IMR-90 (cell line): Measurements from ENCODE around the gene CAMTA1. TPM values are rescaled to one million over a fixed set of nuclear protein-coding genes. Genes with fewer than 3 reads are reported as not detected.

Experiments used
- ATAC-seq: fragments of 200-7000 bp; cut with Tn5 transposase; 2 replicates; pipeline ENCODE4 v1.9.1; 2020; ENCODE audit warnings: low read depth, mild to moderate bottlenecking, moderate library complexity
- BruUV-seq: library from RNA; stranded (reverse); fragments of 400-500 nt; replicated peaks from 2 replicates; lab custom pipeline; 2021; lab: Mats Ljungman, UMichigan
- CTCF ChIA-PET: fragments of 300-600 bp; formaldehyde crosslinking; extraction: SDS; loops from one replicate; lab custom pipeline; 2021; ENCODE audit warnings: antibody characterized with exemption; lab: Yijun Ruan, JAX
- POLR2A ChIA-PET: fragments of 300-600 bp; sonication (Branson Sonifier 250); formaldehyde crosslinking; loops from one replicate; lab custom pipeline; 2022; ENCODE audit warnings: antibody characterized with exemption; ENCODE audit not compliant: unreplicated experiment; lab: Charles Lee
- DNase-seq: peaks from one replicate; pipeline ENCODE4 v3.0.0; 2013
- H2AFZ ChIP-seq: replicated peaks from 2 replicates; pipeline ENCODE3; 2013; ENCODE audit warnings: low read length, mild to moderate bottlenecking; ENCODE audit not compliant: poor library complexity
- H2AK5ac ChIP-seq: 2 replicates; pipeline ENCODE4 v1.6.1; 2013; ENCODE audit warnings: low read depth, low read length, inconsistent platforms
- H2AK9ac ChIP-seq: replicated peaks from 2 replicates; pipeline ENCODE3; 2013; ENCODE audit warnings: mild to moderate bottlenecking, low read depth, low read length, moderate library complexity; ENCODE audit not compliant: poor library complexity
- H2BK120ac ChIP-seq: 2 replicates; pipeline ENCODE4 v1.6.1; 2013; ENCODE audit warnings: low read depth, low read length, inconsistent platforms
- H2BK15ac ChIP-seq: 3 replicates; pipeline ENCODE4 v1.6.1; 2013; ENCODE audit warnings: low read depth, low read length, inconsistent platforms
- H2BK20ac ChIP-seq: 2 replicates; pipeline ENCODE4 v1.6.1; 2013; ENCODE audit warnings: low read depth, mild to moderate bottlenecking, inconsistent platforms, low read length, moderate library complexity
- H2BK5ac ChIP-seq: 2 replicates; pipeline ENCODE4 v1.6.1; 2013; ENCODE audit warnings: mild to moderate bottlenecking, low read depth, low read length, inconsistent platforms; ENCODE audit not compliant: poor library complexity, severe bottlenecking
- H3K14ac ChIP-seq: replicated peaks from 2 replicates; pipeline ENCODE4 v1.6.1; 2013; ENCODE audit warnings: low read depth, low read length, inconsistent platforms
- H3K18ac ChIP-seq: 2 replicates; pipeline ENCODE4 v1.6.1; 2013; ENCODE audit warnings: low read depth, low read length, control low read depth
- H3K23ac ChIP-seq: 2 replicates; pipeline ENCODE4 v1.6.1; 2013; ENCODE audit warnings: low read depth, low read length, inconsistent platforms
- H3K27ac ChIP-seq: 2 replicates; pipeline ENCODE4 v1.5.1; 2013; ENCODE audit warnings: mild to moderate bottlenecking, control low read depth, low read length; ENCODE audit not compliant: insufficient read depth
- H3K27me3 ChIP-seq: 2 replicates; pipeline ENCODE4 v1.6.1; 2013; ENCODE audit warnings: low read length; ENCODE audit not compliant: control insufficient read depth, insufficient read depth
- H3K36me3 ChIP-seq: 2 replicates; pipeline ENCODE4 v1.6.1; 2013; ENCODE audit warnings: low read length, mixed read lengths; ENCODE audit not compliant: control insufficient read depth, insufficient read depth
- H3K4ac ChIP-seq: 2 replicates; pipeline ENCODE4 v1.6.1; 2013; ENCODE audit warnings: low read depth, low read length, inconsistent platforms
- H3K4me1 ChIP-seq: 2 replicates; pipeline ENCODE4 v1.6.1; 2013; ENCODE audit warnings: low read length, mixed read lengths; ENCODE audit not compliant: control insufficient read depth, insufficient read depth
- H3K4me2 ChIP-seq: 2 replicates; pipeline ENCODE4 v1.6.1; 2013; ENCODE audit warnings: low read depth, mild to moderate bottlenecking, control low read depth, low read length, moderate library complexity
- H3K4me3 ChIP-seq: 2 replicates; pipeline ENCODE4 v1.5.1; 2013; ENCODE audit warnings: low read depth, mild to moderate bottlenecking, control low read depth, low read length, moderate library complexity; ENCODE audit not compliant: insufficient read depth
- H3K56ac ChIP-seq: 2 replicates; pipeline ENCODE4 v1.6.1; 2013; ENCODE audit warnings: low read length, inconsistent platforms; ENCODE audit not compliant: insufficient read depth; ENCODE audit errors: extremely low read depth
- H3K79me1 ChIP-seq, 2 experiments: 2 replicates each; pipeline ENCODE4 v1.6.1; 2013; ENCODE audit warnings: low read length in 2 of 2, inconsistent platforms in 1 of 2, low read depth in 1 of 2
- H3K9ac ChIP-seq: 2 replicates; pipeline ENCODE4 v1.6.1; 2013; ENCODE audit warnings: low read depth, low read length, control low read depth
- H3K9me1 ChIP-seq: 2 replicates; pipeline ENCODE4 v1.6.1; 2013; ENCODE audit warnings: low read length, inconsistent platforms; ENCODE audit not compliant: insufficient read depth
- H3K9me3 ChIP-seq: 2 replicates; pipeline ENCODE4 v1.6.1; 2013; ENCODE audit warnings: low read length; ENCODE audit not compliant: control insufficient read depth, insufficient read depth
- H4K20me1 ChIP-seq: 2 replicates; pipeline ENCODE4 v1.6.1; 2013; ENCODE audit warnings: low read length, inconsistent platforms; ENCODE audit not compliant: insufficient read depth
- H4K5ac ChIP-seq: 2 replicates; pipeline ENCODE4 v1.6.1; 2013; ENCODE audit warnings: mild to moderate bottlenecking, low read depth, low read length, control low read depth
- H4K8ac ChIP-seq, 2 experiments: 2 replicates each; pipeline ENCODE4 v1.6.1; 2013; ENCODE audit warnings: low read depth in 2 of 2, low read length in 2 of 2, control low read depth in 1 of 2, inconsistent platforms in 1 of 2
- H4K91ac ChIP-seq: 2 replicates; pipeline ENCODE4 v1.6.1; 2013; ENCODE audit warnings: low read depth, low read length, inconsistent platforms; ENCODE audit not compliant: insufficient read depth
- BHLHE40 ChIP-seq: fragments of 150-350 bp; IDR thresholded peaks from 2 replicates; pipeline ENCODE4 v1.6.1; 2016; ENCODE audit warnings: mild to moderate bottlenecking, low read depth, low read length
- CEBPB ChIP-seq: IDR thresholded peaks from 2 replicates; pipeline ENCODE4 v1.6.1; 2012; ENCODE audit warnings: low read depth, low read length, improper control_type of control experiment
- MAFK ChIP-seq: IDR thresholded peaks from 2 replicates; pipeline ENCODE4 v1.6.1; 2012; ENCODE audit warnings: low read depth, low read length, improper control_type of control experiment
- MXI1 ChIP-seq: IDR thresholded peaks from 2 replicates; pipeline ENCODE4 v1.6.1; 2012; ENCODE audit warnings: low read depth, mild to moderate bottlenecking, low read length, moderate library complexity, borderline replicate concordance
- NFE2L2 ChIP-seq: fragments of 150-350 bp; IDR thresholded peaks from 2 replicates; pipeline ENCODE4 v1.6.1; 2016; ENCODE audit warnings: low read depth, mild to moderate bottlenecking, low read length
- POLR2A ChIP-seq: IDR thresholded peaks from 2 replicates; pipeline ENCODE4 v1.6.1; 2012; ENCODE audit warnings: mild to moderate bottlenecking, low read depth, low read length
- RAD21 ChIP-seq: IDR thresholded peaks from 2 replicates; pipeline ENCODE4 v1.6.1; 2012; ENCODE audit warnings: low read length, improper control_type of control experiment
- RFX5 ChIP-seq: IDR thresholded peaks from 2 replicates; pipeline ENCODE4 v1.8.0; 2012; ENCODE audit warnings: low read depth, mild to moderate bottlenecking, low read length, moderate library complexity
- WGBS, 2 experiments: methylation state at CpG; one replicate each; pipeline versions ENCODE4 v1.1.5 to v1.1.7; 2013; ENCODE audit warnings: missing lambda C conversion rate in 2 of 2; ENCODE audit not compliant: insufficient read length in 1 of 2; ENCODE audit errors: extremely low coverage in 2 of 2; 5-methylcytosine and 5-hydroxymethylcytosine counted together
- dilution Hi-C: fragments of 300-500 bp; cut with HindIII; formaldehyde crosslinking; loops from one replicate; pipeline ENCODE4 v1.14.3; 2018; ENCODE audit warnings: low sequenced_read_pairs; ENCODE audit not compliant: unreplicated experiment
- in situ Hi-C: fragments of 300-500 bp; cut with MboI; formaldehyde crosslinking; loops from 3 replicates; pipeline ENCODE4 v1.14.3; 2019; ENCODE audit warnings: low sequenced_read_pairs, inconsistent platforms, mixed read lengths
- intact Hi-C: fragments of 100-400 bp; cut with micrococcal nuclease; formaldehyde crosslinking; loops from 2 replicates; pipeline ENCODE4 v1.10.0; 2022
- polyA plus RNA-seq, 3 experiments: library from polyadenylated mRNA; depleted of rRNA; stranded (reverse); fragments of >200 nt; gene quantifications; 2 replicates each; pipeline ENCODE4 v1.2.3, GENCODE V29; 2012; ENCODE audit warnings: low replicate concordance in 1 of 3
- total RNA-seq: library from RNA; depleted of rRNA; stranded (reverse); fragments of >200 nt; gene quantifications from 2 replicates; pipeline ENCODE4 v1.2.3, GENCODE V29; 2012
- TF ChIP-seq, protein P1 (sequence below): fragments of 150-350 bp; IDR thresholded peaks from 2 replicates; pipeline ENCODE4 v1.6.1; 2017; ENCODE audit warnings: mild to moderate bottlenecking, antibody characterized with exemption, low read length, low read depth
- TF ChIP-seq, protein P2 (sequence below): conservative IDR thresholded peaks from 2 replicates; pipeline ENCODE4 v1.5.1; 2012; ENCODE audit warnings: mild to moderate bottlenecking, low read depth, low read length, improper control_type of control experiment

Gene CAMTA1
- total and polyA plus RNA-seq, 2 of the 4 experiments (the other 2 are of a cell fraction) = 35.5 to 74.3 TPM

DNA sequence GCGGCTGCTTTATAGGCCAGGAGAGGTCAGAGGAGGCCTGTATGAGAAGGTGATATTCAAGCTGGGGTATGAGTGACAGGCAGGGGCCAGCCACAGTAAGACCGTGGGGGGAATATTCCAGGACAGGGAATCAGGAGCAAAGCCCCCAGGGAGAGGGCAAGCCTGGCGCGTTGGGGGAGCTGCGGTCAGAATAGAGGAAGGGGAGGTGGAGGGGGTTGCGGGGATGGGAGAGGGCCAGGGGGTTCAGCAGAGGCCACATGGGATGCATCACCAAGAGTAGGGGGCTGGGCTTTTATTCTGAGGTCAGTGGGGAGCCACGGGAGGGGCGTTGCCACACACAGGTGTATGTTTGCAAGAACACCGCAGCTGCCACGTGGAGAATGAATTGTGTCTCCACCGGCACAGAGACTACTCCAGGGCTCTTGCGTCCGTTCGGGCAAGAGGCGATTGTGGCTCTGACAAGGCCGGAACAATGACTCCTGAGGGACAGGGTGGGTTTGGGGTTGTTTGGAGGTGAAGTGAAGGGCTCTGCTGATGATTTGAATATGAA lies 901.1 kb downstream of the CAMTA1 start:
- ChIA-PET POLR2A (no interaction called here), CTCF (no interaction called here)
- Histone ChIP-seq H2AK5ac (no peak overlapping the region), H4K8ac (no peak overlapping the region), H3K4me3 (no peak overlapping the region), H3K14ac (no peak overlapping the region), H3K56ac (no peak overlapping the region), H4K20me1 (no peaks in the 10 kb centered on the region; the same call in 1 of the 2 replicates), H4K91ac (no peak overlapping the region), H3K9me1 (no peaks in the 10 kb centered on the region), H2AK9ac (no peak overlapping the region), H3K9me3 (no peaks in the 10 kb centered on the region), H3K27me3 (peaks cover 41% of the 10 kb centered on the region), H3K36me3 (no peaks in the 10 kb centered on the region), H3K4ac (no peak overlapping the region), H3K4me2 (no peak overlapping the region), H2BK120ac (no peak overlapping the region), H2BK5ac (no peak overlapping the region), H2BK15ac (no peak overlapping the region), H3K23ac (no peak overlapping the region), H2AFZ (no peak overlapping the region), H3K79me1 (no peaks in the 10 kb centered on the region), H4K5ac (no peak overlapping the region), H3K4me1 (no peaks in the 10 kb centered on the region), H2BK20ac (no peak overlapping the region), H3K18ac (no peak overlapping the region), H3K27ac (no peak overlapping the region), H3K9ac (no peak overlapping the region)
- 57% methylated on average over 12 of the region's 16 CpGs; no CpG with 5 or more reads in 1 of the 2 experiments for WGBS, 2 experiments
- ATAC-seq (no peak), DNase-seq (no peak)
- dilution Hi-C loops (no loop called here), in situ Hi-C loops (no loop called here), intact Hi-C loops (no loop called here)
- BruUV-seq = no TSS peak
- TF ChIP-seq RAD21 (no peak), CEBPB (no peak), POLR2A (no peak), MXI1 (no peak), RFX5 (no peak), MAFK (no peak), NFE2L2 (no peak), BHLHE40 (no peak)
- TF ChIP-seq, protein P1, sequence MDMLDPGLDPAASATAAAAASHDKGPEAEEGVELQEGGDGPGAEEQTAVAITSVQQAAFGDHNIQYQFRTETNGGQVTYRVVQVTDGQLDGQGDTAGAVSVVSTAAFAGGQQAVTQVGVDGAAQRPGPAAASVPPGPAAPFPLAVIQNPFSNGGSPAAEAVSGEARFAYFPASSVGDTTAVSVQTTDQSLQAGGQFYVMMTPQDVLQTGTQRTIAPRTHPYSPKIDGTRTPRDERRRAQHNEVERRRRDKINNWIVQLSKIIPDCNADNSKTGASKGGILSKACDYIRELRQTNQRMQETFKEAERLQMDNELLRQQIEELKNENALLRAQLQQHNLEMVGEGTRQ = no peak
- TF ChIP-seq, protein P2, sequence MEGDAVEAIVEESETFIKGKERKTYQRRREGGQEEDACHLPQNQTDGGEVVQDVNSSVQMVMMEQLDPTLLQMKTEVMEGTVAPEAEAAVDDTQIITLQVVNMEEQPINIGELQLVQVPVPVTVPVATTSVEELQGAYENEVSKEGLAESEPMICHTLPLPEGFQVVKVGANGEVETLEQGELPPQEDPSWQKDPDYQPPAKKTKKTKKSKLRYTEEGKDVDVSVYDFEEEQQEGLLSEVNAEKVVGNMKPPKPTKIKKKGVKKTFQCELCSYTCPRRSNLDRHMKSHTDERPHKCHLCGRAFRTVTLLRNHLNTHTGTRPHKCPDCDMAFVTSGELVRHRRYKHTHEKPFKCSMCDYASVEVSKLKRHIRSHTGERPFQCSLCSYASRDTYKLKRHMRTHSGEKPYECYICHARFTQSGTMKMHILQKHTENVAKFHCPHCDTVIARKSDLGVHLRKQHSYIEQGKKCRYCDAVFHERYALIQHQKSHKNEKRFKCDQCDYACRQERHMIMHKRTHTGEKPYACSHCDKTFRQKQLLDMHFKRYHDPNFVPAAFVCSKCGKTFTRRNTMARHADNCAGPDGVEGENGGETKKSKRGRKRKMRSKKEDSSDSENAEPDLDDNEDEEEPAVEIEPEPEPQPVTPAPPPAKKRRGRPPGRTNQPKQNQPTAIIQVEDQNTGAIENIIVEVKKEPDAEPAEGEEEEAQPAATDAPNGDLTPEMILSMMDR = no peak
